Nucleus accumbens (tissue), 56 donors: Measurements from ENCODE around the gene ACYP1.
"Not testable (repeated sequence)": the region's sequence is repeated elsewhere in the genome, so short reads cannot be mapped to it uniquely, and the experiment has no call there.

Source experiments
- DNase-seq, 56 donors: peaks; one replicate each; lab custom pipeline; 2025; lab: John Stamatoyannopoulos, UW

Gene ACYP1

DNA sequence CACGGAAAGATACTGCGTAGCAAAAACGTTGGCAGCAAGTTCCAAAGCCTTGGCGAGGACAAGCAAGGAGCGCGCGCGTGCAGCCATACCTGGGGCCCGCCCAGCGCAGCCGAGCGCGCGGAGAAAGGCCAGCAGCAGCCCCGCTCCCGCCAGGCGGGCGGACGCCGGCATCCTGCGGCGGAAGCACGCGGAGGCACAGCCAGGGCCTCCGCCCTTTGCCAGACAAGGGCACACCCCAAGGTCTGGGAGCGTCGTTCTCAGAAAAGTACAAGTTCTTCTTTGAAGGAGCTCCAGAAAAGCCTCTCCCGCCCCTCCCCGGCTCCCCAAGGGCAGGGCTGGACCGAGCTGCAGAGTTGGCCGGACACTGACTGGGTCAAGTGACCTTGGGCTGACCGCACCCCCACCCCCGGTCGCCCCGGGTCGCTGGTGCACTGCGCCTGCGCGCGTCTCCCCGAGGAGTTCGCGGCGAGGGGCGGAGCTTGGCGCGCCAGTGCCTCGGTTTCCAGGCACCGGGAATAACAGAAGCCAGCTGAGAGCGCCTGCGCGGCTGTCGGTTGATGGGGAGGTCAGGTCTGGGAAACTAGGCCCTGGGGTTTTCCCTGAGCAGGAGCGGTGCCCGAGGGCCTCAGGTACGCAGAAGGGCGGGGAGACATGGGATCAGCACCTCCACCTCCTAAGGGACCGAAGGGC is 5.4 kb upstream of the ACYP1 start, which contains the start of gene ZC2HC1C:
ZC2HC1C (plus strand) TSS at position 521 of the 690 bp plus-strand sequence. CDS start 933 bp downstream, outside the sequence.
- peak; percentile 29 to 98 (median 93) for DNase-seq

DNA sequence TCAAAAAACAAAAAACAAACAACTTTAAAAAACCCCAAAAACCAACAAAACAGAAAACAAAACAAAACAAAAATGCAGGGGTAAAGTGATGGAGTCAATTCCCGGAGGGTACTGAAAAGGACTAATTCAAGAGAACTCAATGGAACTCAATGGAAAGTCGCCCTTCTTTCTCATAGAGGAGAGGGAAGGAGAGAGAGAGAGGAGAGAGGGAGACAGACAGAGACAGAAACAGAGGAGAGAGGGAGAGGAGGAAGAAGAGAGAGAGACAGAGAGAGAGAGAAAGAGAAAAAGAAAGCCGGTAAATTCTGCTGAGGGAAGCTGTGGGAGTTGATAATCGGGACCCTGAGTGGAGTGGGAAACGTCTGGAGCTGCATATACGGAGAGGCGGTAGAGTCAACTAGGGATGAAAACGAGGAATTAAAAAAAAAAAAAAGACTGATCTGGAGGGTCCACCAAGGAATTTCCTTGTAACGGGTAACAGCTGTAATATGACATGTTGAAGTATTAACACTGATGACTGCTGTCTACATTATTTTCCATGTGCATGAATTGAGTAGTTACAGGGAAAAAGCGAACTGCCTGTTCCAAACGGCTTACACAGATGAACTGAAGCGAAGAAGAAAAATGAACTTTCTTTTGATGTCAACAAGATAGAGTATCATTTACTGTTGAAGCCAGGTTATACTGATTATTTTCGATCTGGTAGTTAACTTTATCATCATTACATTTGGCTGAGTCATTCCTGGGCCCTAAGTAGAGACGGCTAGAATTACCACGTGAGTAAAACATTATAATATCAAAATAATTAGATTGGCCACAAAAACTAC is 4.7 kb upstream of the ACYP1 start:
- DNase-seq: peak in 2 of 56 donors; percentile 7 to 16

DNA sequence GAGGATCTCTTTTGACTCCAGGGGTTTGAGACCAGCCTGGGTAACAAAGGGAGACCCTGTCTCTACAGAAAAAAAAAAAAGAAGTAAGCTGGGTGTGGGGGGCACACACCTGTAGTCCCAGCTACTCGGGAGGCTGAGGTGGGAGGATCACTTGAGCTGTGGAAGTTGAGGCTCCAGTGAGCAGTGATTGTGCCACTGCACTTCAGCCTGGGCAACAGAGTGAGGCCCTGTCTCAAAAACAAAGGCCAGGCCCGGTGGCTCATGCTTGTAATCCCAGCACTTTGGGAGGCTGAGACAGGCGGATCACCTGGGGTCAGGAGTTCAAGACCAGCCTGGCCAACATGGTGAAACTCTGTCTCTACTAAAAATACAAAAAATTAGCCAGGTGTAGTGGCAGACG is 3.9 kb upstream of the ACYP1 start:
- DNase-seq: not testable (repeated sequence)

DNA sequence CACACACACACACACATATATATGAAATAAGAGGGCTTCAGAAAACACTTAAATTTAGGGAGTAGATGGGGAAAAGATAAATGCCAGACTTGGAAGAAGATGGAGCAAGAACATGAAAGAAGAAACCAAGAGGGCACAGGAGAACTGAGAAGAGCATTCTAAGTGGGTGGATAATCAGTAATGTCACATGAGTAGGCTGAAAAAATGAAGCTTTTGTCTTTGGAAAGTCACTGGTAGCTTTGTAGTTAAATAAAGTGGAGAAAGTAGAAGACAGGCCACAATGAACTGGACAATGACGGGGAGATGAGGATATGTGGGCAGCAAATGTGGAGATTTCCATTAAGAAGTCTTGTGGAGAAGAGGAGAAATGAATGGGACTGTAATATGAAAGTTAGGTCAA is 3.4 kb upstream of the ACYP1 start:
- no peak for DNase-seq

DNA sequence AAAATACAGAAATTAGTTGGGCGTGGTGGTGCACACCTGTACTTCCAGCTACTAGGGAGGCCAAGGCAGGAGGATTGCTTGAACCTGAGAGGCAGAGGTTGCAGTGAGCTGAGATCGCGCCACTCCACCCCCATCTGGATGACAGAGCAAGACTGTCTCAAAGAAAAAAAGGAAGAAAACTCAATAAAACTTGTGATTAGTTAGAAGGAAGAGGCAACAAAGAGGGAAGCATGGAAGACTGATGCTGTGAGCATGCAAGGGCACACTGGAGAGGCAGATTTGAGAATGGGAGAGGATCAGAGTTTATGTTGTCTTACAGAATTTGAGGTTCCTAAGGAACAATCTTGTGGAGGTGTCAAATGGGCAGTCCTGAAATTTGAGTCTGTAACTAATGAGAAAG is 2.9 kb upstream of the ACYP1 start:
- no peak for DNase-seq

DNA sequence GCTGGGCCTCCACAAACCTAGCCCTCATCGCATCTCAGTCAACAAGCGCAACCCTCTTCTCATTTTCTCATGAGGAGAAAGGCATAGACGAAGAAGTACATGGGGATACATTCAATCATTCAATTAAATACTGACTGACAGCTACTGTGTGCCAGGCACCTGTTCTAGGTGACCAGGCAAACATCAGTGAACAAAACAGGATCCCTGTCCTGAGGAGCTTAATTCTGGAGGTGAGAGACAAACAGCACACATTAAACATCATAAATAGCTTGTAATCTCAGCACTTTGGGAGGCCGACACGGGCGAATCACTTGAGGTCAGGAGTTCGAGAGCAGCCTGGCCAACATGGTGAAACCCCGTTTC is 362 bp upstream of the ACYP1 start:
- no peak for DNase-seq

DNA sequence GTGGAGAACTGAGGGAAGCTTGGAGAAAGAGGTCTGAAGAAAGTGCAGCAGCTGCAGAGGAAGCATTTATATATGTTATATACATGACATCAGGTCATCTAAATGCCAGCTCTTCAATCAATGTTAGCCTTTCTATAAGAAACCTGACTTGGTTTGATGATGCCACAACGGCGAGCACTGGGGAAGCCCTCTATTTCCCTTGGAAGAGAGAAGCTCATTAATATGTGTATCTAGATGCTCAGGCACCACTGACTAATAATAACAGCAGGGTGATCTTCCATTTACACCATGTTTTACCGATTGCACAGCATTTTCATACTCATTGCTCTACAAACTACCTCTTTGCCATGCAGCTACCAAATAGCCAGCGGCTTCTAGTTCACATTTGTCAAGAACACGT is 811 bp downstream of the ACYP1 start:
- no peak for DNase-seq

- DNase-seq: no peak
Measured at GRCh38 chr14:75060420-75060819, 3.4 kb downstream of the ACYP1 start.

GRCh38 chr14:75059642-75060041 is 4.2 kb downstream of the ACYP1 start:
- no peak for DNase-seq

DNA sequence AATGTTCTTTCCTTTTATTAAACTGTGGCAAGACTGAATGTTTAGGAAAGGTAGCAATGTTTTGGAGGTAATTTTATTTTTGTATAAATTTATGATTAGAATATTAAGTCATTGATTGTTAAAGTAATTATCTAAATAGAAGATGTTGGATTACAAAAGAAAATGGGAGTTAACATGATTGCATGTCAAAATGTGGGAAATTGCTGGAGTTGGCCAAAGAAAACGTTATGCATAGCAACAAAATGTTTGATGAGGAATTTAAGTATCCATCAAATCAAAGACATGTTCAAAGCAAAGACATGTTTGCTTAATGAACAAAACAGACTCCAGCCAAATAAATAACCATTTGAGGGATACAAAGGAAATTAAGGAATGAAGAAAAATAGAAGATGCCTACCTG is 9.4 kb downstream of the ACYP1 start:
- no peak for DNase-seq

- no peak for DNase-seq
Measured at GRCh38 chr14:75053396-75054291, 10.2 kb downstream of the ACYP1 start.

GRCh38 chr14:75051556-75051899 is 12.3 kb downstream of the ACYP1 start:
- no peak for DNase-seq

GRCh38 chr14:75050852-75051555 is 12.8 kb downstream of the ACYP1 start, which contains the start of gene MLH3:
Gene MLH3, minus strand, starts transcription at chr14:75051467. Its CDS starts 1,812 bp downstream, at chr14:75049655.
- DNase-seq: peak in 55 of 56 donors; percentile 4 to 89 (median 71)

GRCh38 chr14:75049731-75050201 is 14.1 kb downstream of the ACYP1 start:
- no peak for DNase-seq

GRCh38 chr14:75049136-75049535 is 14.7 kb downstream of the ACYP1 start:
- DNase-seq: peak in 18 of 56 donors; percentile 4 to 45 (median 13)

GRCh38 chr14:75048101-75048500 is 15.7 kb downstream of the ACYP1 start:
- DNase-seq: no peak

- DNase-seq: no peak
Measured at GRCh38 chr14:75047506-75047905, 16.3 kb downstream of the ACYP1 start.

DNA sequence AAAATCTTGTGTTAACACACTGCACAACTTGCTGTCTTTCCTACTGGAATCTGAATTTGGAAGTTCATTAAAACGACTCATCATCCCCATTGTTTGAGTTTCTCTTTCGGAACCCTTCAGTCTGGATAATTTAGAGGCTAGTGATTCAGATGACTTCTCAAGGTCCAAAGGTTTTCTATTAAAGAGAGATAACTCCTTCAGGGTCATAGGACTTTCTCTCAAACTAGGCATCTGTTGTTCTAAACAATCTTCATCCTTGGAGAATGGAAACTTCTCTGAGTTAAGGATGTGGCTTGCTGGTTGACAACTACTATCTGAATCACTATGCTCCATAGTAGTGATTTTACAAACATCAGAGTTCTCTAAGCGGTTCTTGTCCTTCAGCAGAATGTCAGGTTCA is 16.9 kb downstream of the ACYP1 start:
- DNase-seq: no peak

DNA sequence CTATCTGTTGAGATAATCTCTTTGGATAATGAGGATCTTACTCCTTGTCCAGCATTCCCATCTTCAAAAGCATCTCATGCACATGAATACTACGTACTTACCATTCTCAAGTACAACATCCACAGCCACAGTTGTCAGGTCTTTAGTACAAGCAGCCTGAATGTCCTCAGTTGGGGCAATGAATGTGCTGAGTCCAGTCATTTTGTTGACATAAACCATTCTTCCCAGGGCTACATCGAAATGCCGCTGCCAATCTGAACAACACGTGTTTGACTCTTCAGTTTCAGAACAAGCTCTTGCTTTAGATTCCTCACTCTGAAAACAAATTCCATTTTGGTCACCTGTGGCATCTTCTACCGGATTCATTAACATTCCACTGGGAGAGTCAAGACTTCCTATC is 17.5 kb downstream of the ACYP1 start:
- DNase-seq: no peak

DNA sequence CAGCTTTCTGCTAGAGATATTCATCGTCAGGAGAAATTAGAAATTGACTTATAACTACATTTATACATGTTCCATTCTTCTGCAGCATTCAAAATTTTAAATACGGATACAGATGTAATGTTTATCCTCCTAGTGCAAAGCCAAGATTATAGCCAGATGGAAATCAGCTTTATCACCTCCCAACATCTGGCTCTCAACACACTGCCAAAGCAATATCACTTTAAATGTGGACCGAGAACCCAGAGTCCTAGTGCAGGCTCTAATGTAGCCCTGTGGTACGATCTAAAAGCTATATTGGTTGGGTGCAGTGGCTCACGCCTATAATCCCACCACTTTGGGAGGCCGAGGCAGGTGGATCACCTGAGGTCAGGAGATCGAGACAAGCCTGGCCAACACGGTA is 19.1 kb downstream of the ACYP1 start:
- DNase-seq: no peak
